Measurements from ENCODE around the gene MRGPRF. TPM values are rescaled to one million over a fixed set of nuclear protein-coding genes. Genes with fewer than 3 reads are reported as not detected.

The MRGPRF gene
- total RNA-seq, 1 donor from 2014 or later, result 2.9 TPM

GRCh38 chr11:68959465-68960293, 53.4 kb downstream of the MRGPRF start:
- TF ChIP-seq, protein P1, sequence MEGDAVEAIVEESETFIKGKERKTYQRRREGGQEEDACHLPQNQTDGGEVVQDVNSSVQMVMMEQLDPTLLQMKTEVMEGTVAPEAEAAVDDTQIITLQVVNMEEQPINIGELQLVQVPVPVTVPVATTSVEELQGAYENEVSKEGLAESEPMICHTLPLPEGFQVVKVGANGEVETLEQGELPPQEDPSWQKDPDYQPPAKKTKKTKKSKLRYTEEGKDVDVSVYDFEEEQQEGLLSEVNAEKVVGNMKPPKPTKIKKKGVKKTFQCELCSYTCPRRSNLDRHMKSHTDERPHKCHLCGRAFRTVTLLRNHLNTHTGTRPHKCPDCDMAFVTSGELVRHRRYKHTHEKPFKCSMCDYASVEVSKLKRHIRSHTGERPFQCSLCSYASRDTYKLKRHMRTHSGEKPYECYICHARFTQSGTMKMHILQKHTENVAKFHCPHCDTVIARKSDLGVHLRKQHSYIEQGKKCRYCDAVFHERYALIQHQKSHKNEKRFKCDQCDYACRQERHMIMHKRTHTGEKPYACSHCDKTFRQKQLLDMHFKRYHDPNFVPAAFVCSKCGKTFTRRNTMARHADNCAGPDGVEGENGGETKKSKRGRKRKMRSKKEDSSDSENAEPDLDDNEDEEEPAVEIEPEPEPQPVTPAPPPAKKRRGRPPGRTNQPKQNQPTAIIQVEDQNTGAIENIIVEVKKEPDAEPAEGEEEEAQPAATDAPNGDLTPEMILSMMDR (conservative IDR thresholded peaks at IDR 0.05; ENCODE audit: low read depth, low read length), result no peak
- no peak overlapping the region for H3K4me3 ChIP-seq (ENCODE audit: low read depth, low read length)
- no peak for DNase-seq (ENCODE audit: low read depth)

DNA sequence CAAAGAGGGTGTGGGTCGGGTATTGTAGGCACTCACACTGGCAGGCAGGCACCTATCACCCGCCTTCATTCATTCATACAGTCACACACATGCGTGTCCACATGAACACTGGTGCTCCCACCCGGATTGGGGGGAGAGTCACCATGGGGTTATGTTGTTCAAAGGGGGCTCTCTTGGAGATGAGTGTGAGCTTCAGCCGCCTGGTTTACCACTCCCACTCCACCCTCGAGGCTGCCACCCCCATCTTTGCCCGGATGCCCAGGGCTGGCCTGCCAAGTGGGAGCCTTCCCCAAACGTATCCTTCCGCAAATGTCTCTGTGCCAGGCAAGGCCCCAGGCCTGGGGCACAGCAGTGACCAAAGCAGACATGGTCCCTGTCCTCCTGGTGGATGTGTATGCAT, 54.8 kb downstream of the MRGPRF start:
- no peak overlapping the region for H3K4me3 ChIP-seq (ENCODE audit: low read depth, low read length)
- TF ChIP-seq, protein P1 (conservative IDR thresholded peaks at IDR 0.05; ENCODE audit: low read depth, low read length), result no peak
- no peak for DNase-seq (ENCODE audit: low read depth)

- H3K4me3 ChIP-seq (ENCODE audit: low read depth, low read length), result no peak overlapping the region
- no peak for DNase-seq (ENCODE audit: low read depth)
- TF ChIP-seq, protein P1 (conservative IDR thresholded peaks at IDR 0.05; ENCODE audit: low read depth, low read length), result no peak
Observed at GRCh38 chr11:68956547-68957254, 56.3 kb downstream of the MRGPRF start.

GRCh38 chr11:68956142-68956541, 56.9 kb downstream of the MRGPRF start:
- no peak overlapping the region for H3K4me3 ChIP-seq (ENCODE audit: low read depth, low read length)
- no peak for DNase-seq (ENCODE audit: low read depth)
- TF ChIP-seq, protein P1 (conservative IDR thresholded peaks at IDR 0.05; ENCODE audit: low read depth, low read length), result peak; percentile 42

DNA sequence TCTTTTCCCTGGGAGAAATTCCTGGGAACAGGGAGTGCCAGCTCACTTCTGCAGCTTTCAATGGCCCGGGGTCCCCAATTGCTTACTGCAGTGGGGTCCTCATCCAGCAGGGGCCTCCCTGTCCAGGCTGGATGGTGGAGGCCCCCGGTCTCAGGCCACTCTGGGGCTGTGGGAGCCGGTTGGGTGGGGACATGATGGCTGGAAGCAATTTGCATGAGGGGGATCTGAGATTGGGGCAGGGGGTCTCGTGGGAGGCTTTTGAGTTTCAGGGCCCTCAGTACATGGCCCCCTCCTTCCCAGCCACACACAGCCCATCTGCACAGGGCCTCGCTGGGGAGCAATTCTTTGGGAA, 57.5 kb downstream of the MRGPRF start:
- TF ChIP-seq, protein P1 (conservative IDR thresholded peaks at IDR 0.05; ENCODE audit: low read depth, low read length), result no peak
- H3K4me3 ChIP-seq (ENCODE audit: low read depth, low read length), result peak overlapping the region; percentile 22
- DNase-seq (ENCODE audit: low read depth), result no peak

- TF ChIP-seq, protein P1 (conservative IDR thresholded peaks at IDR 0.05; ENCODE audit: low read depth, low read length), result no peak
- peak overlapping the region; percentile 22 for H3K4me3 ChIP-seq (ENCODE audit: low read depth, low read length)
- DNase-seq (ENCODE audit: low read depth), result no peak
Observed at GRCh38 chr11:68954836-68955606, 58.0 kb downstream of the MRGPRF start.

Other genes with a start within 250 kb of the MRGPRF start
- 6.7 and 10.2 TPM in 2 replicates for gene CPT1A, start 171.3 kb downstream of the MRGPRF start, total RNA-seq
- gene MRPL21, start 109.4 kb downstream of the MRGPRF start, total RNA-seq, result 80.1 and 107 TPM in 2 replicates
- gene IGHMBP2, start 109.4 kb downstream of the MRGPRF start, total RNA-seq, result 10.3 and 12.1 TPM in 2 replicates
- gene MRGPRD, start 32.3 kb downstream of the MRGPRF start, total RNA-seq, result not detected in 2 replicates
- gene TPCN2, start 35.7 kb upstream of the MRGPRF start, total RNA-seq, result 6.3 and 8.4 TPM in 2 replicates
- 0.07 TPM in 1 of 2 replicates, not detected in the other for gene SMIM38, start 142.7 kb upstream of the MRGPRF start, total RNA-seq

All from epithelial cell of proximal tubule (primary cell).